H9 (cell line): ENCODE measurements around the gene CTIF. TPM values are rescaled to one million over a fixed set of nuclear protein-coding genes. Genes with fewer than 3 reads are reported as not detected.

Experiments used
- DNase-seq: peaks from one replicate; pipeline ENCODE4 v3.0.0-alpha.2; 2017
- H2AFZ ChIP-seq: one replicate; pipeline ENCODE4 v1.6.1; 2013; ENCODE audit warnings: mild to moderate bottlenecking, low read length, control low read depth, moderate library complexity
- H2AK5ac ChIP-seq: 2 replicates; pipeline ENCODE4 v1.6.1; 2013; ENCODE audit warnings: low read length, control low read depth, mixed read lengths; ENCODE audit not compliant: insufficient read length
- H2BK120ac ChIP-seq: one replicate; pipeline ENCODE4 v1.6.1; 2013; ENCODE audit warnings: low read depth, mild to moderate bottlenecking, low read length, control low read depth, inconsistent platforms; ENCODE audit not compliant: poor library complexity, severe bottlenecking
- H2BK12ac ChIP-seq: 2 replicates; pipeline ENCODE4 v1.6.1; 2013; ENCODE audit warnings: low read length, control low read depth, mixed read lengths, low read depth; ENCODE audit not compliant: insufficient read length
- H2BK15ac ChIP-seq: 2 replicates; pipeline ENCODE4 v1.6.1; 2013; ENCODE audit warnings: low read depth, low read length, control low read depth
- H2BK20ac ChIP-seq: one replicate; pipeline ENCODE4 v1.6.1; 2013; ENCODE audit warnings: low read depth, mild to moderate bottlenecking, low read length, control low read depth, inconsistent platforms; ENCODE audit not compliant: poor library complexity, severe bottlenecking
- H2BK5ac ChIP-seq: 2 replicates; pipeline ENCODE4 v1.6.1; 2013; ENCODE audit warnings: low read length, control low read depth, mixed read lengths; ENCODE audit not compliant: insufficient read length
- H3K14ac ChIP-seq: 2 replicates; pipeline ENCODE4 v1.6.1; 2013; ENCODE audit warnings: low read length, control low read depth; ENCODE audit not compliant: insufficient read depth
- H3K18ac ChIP-seq: 2 replicates; pipeline ENCODE4 v1.6.1; 2013; ENCODE audit warnings: low read depth, mild to moderate bottlenecking, mixed read lengths, low read length, control low read depth; ENCODE audit not compliant: insufficient read length
- H3K23ac ChIP-seq: 2 replicates; pipeline ENCODE4 v1.6.1; 2013; ENCODE audit warnings: low read length, control low read depth, mixed read lengths, low read depth; ENCODE audit not compliant: insufficient read length
- H3K23me2 ChIP-seq: 2 replicates; pipeline ENCODE4 v1.6.1; 2013; ENCODE audit warnings: low read depth, mild to moderate bottlenecking, mixed read lengths, low read length, control low read depth; ENCODE audit not compliant: insufficient read length, poor library complexity, severe bottlenecking
- H3K27ac ChIP-seq: 2 replicates; pipeline ENCODE4 v1.5.1; 2013; ENCODE audit warnings: low read length, control low read depth, mixed read lengths, low read depth; ENCODE audit not compliant: insufficient read length
- H3K27me3 ChIP-seq: 2 replicates; pipeline ENCODE4 v1.6.1; 2013; ENCODE audit warnings: low read length, control low read depth, inconsistent platforms; ENCODE audit not compliant: insufficient read depth
- H3K4ac ChIP-seq: 2 replicates; pipeline ENCODE4 v1.6.1; 2013; ENCODE audit warnings: low read depth, mild to moderate bottlenecking, control low read depth, inconsistent platforms, low read length, moderate library complexity
- H3K4me1 ChIP-seq: 2 replicates; pipeline ENCODE4 v1.6.1; 2013; ENCODE audit warnings: low read length, control low read depth, inconsistent platforms; ENCODE audit not compliant: insufficient read depth
- H3K4me2 ChIP-seq: 2 replicates; pipeline ENCODE4 v1.6.1; 2013; ENCODE audit warnings: low read length, control low read depth, mixed read lengths; ENCODE audit not compliant: insufficient read length, insufficient read depth
- H3K56ac ChIP-seq: 2 replicates; pipeline ENCODE4 v1.6.1; 2013; ENCODE audit warnings: low read depth, mild to moderate bottlenecking, mixed read lengths, low read length, control low read depth; ENCODE audit not compliant: insufficient read length
- H3K79me1 ChIP-seq: 2 replicates; pipeline ENCODE4 v1.6.1; 2013; ENCODE audit warnings: low read depth, mild to moderate bottlenecking, moderate library complexity, low read length, control low read depth, inconsistent platforms; ENCODE audit not compliant: insufficient read depth, poor library complexity, severe bottlenecking
- H3K79me2 ChIP-seq: 2 replicates; pipeline ENCODE4 v1.6.1; 2013; ENCODE audit warnings: low read length, control low read depth, inconsistent platforms; ENCODE audit not compliant: insufficient read depth
- H3K9ac ChIP-seq: 2 replicates; pipeline ENCODE4 v1.6.1; 2013; ENCODE audit warnings: low read length, control low read depth, mixed read lengths; ENCODE audit not compliant: insufficient read length; ENCODE audit errors: extremely low read depth
- H3K9me3 ChIP-seq: one replicate; pipeline ENCODE4 v1.6.1; 2013; ENCODE audit warnings: low read depth, low read length, inconsistent platforms; ENCODE audit not compliant: control insufficient read depth
- H3T11ph ChIP-seq: one replicate; pipeline ENCODE4 v1.6.1; 2013; ENCODE audit warnings: mild to moderate bottlenecking, low read length, control low read depth, inconsistent platforms
- H4K20me1 ChIP-seq: one replicate; pipeline ENCODE4 v1.6.1; 2013; ENCODE audit not compliant: control insufficient read depth, insufficient read length, insufficient read depth
- H4K5ac ChIP-seq: 2 replicates; pipeline ENCODE4 v1.6.1; 2013; ENCODE audit warnings: low read depth, mild to moderate bottlenecking, mixed read lengths, low read length, control low read depth; ENCODE audit not compliant: insufficient read length
- H4K8ac ChIP-seq: replicated peaks from 2 replicates; pipeline ENCODE4 v1.6.1; 2013; ENCODE audit warnings: low read length, control low read depth, mixed read lengths, low read depth; ENCODE audit not compliant: insufficient read length
- H4K91ac ChIP-seq: 2 replicates; pipeline ENCODE4 v1.6.1; 2013; ENCODE audit warnings: low read depth, mild to moderate bottlenecking, moderate library complexity, mixed read lengths, low read length, control low read depth; ENCODE audit not compliant: insufficient read length
- H3K27ac Mint-ChIP-seq, 3 experiments: 2 replicates in 2 of 3; 3 replicates in 1 of 3; pipeline ENCODE4 v1.8.0; 2020 to 2021; ENCODE audit warnings: mixed read lengths in 3 of 3, mild to moderate bottlenecking in 1 of 3, moderate library complexity in 1 of 3
- H3K27me3 Mint-ChIP-seq: 2 replicates; pipeline ENCODE4 v1.8.0; 2021; ENCODE audit warnings: low read depth, mild to moderate bottlenecking, moderate library complexity, mixed read lengths
- H3K36me3 Mint-ChIP-seq, 3 experiments: 2 replicates in 2 of 3; 3 replicates in 1 of 3; pipeline ENCODE4 v1.8.0; 2020 to 2021; ENCODE audit warnings: low read depth in 3 of 3, mixed read lengths in 3 of 3; ENCODE audit not compliant: insufficient read depth in 1 of 3
- H3K4me1 Mint-ChIP-seq, 2 experiments: 2 replicates each; pipeline ENCODE4 v1.8.0; 2020; ENCODE audit warnings: mixed read lengths in 2 of 2
- H3K4me3 Mint-ChIP-seq, 2 experiments: 2 replicates in 1 of 2; 3 replicates in 1 of 2; pipeline ENCODE4 v1.8.0; 2020 to 2021; ENCODE audit warnings: mild to moderate bottlenecking in 2 of 2, mixed read lengths in 2 of 2, moderate library complexity in 1 of 2
- H3K9me3 Mint-ChIP-seq, 2 experiments: 2 replicates in 1 of 2; 3 replicates in 1 of 2; pipeline ENCODE4 v1.8.0; 2020; ENCODE audit warnings: mild to moderate bottlenecking in 2 of 2, mixed read lengths in 2 of 2, moderate library complexity in 1 of 2
- CTCF ChIP-seq: fragments of 200-600 bp; sonication (generic); conservative IDR thresholded peaks from 3 replicates; pipeline ENCODE4 v1.8.0; 2021; ENCODE audit warnings: antibody characterized with exemption, mild to moderate bottlenecking
- WGBS: extraction: QIAGEN DNeasy Blood & Tissue Kit; methylation state at CpG from one replicate; pipeline ENCODE4 v1.1.7; 2013; ENCODE audit warnings: missing lambda C conversion rate, low lambda C conversion rate, mixed read lengths; ENCODE audit not compliant: insufficient read length; ENCODE audit errors: extremely low coverage; 5-methylcytosine and 5-hydroxymethylcytosine counted together
- total RNA-seq: library from RNA; stranded (reverse); gene quantifications from 2 replicates; pipeline ENCODE4 v1.2.1, GENCODE V29; 2021

The CTIF gene
- total RNA-seq, 1 experiment from 2014 or later = 15.8 TPM

GRCh38 chr18:48866856-48867255 is 328.0 kb downstream of the CTIF start:
- no peak for DNase-seq

More at GRCh38 chr18:48866856-48867255, 328.0 kb downstream of the CTIF start:
- Histone ChIP-seq H2BK120ac (no peak overlapping the region), H2BK12ac (no peak overlapping the region), H3K18ac (no peak overlapping the region), H3K27me3 (no peaks in the 10 kb centered on the region), H3K27ac (no peak overlapping the region), H2BK15ac (no peak overlapping the region), H3K4me1 (no peaks in the 10 kb centered on the region), H2BK5ac (no peak overlapping the region), H3K79me2 (no peaks in the 10 kb centered on the region), H3K4me2 (no peak overlapping the region), H3K14ac (no peak overlapping the region), H3T11ph (no peak overlapping the region), H3K79me1 (no peaks in the 10 kb centered on the region), H3K23me2 (no peaks in the 10 kb centered on the region), H2AFZ (no peak overlapping the region), H2BK20ac (no peak overlapping the region), H3K4ac (no peak overlapping the region), H2AK5ac (no peak overlapping the region), H3K23ac (no peak overlapping the region), H3K56ac (no peak overlapping the region), H4K91ac (no peak overlapping the region), H4K5ac (no peak overlapping the region), H3K9me3 (no peaks in the 10 kb centered on the region), H3K9ac (no peak overlapping the region), H4K20me1 (no peaks in the 10 kb centered on the region), H4K8ac (no peak overlapping the region)
- TF ChIP-seq CTCF = no peak
- H3K4me3 Mint-ChIP-seq = no peak overlapping the region
- H3K27ac Mint-ChIP-seq = no peak overlapping the region
- peaks cover 0 to 5% of the 10 kb centered on the region in 2 experiments; a peak in 2 of 4 replicates for H3K4me1 Mint-ChIP-seq
- 0 out of 5 replicates have a peak, but pooled peaks cover 0 to 2% of the 10 kb centered on the region in 2 experiments for H3K9me3 Mint-ChIP-seq
- H3K36me3 Mint-ChIP-seq = no peaks in the 10 kb centered on the region; a peak in 2 of 7 replicates
- H3K27me3 Mint-ChIP-seq = peaks cover 6% of the 10 kb centered on the region
- WGBS = no CpG with 5 or more reads among the region's 1 CpG
